Osteoblast (primary cell): ENCODE measurements around the gene C20orf144. TPM values are rescaled to one million over a fixed set of nuclear protein-coding genes. Genes with fewer than 3 reads are reported as not detected.
A peak's percentile ranks its signal among the peaks of the same experiment; 100 is the strongest.
"Not testable (repeated sequence)": the region's sequence is repeated elsewhere in the genome, so short reads cannot be mapped to it uniquely, and the experiment has no call there.

Experiments used
- DNase-seq: peaks from one replicate; pipeline ENCODE4 v3.0.0; 2011; ENCODE audit warnings: low spot score, mixed read lengths; ENCODE audit not compliant: insufficient read length; ENCODE audit errors: missing footprints
- H2AFZ ChIP-seq: 2 replicates; pipeline ENCODE4 v1.6.0; 2011; ENCODE audit warnings: mild to moderate bottlenecking, low read length
- H3K27ac ChIP-seq: 2 replicates; pipeline ENCODE4 v1.5.1; 2011; ENCODE audit warnings: mild to moderate bottlenecking, low read depth, low read length, moderate library complexity
- H3K27me3 ChIP-seq: 2 replicates; pipeline ENCODE4 v1.6.0; 2012; ENCODE audit warnings: mild to moderate bottlenecking, control low read depth, inconsistent platforms, low read length, moderate library complexity; ENCODE audit not compliant: insufficient read depth
- H3K36me3 ChIP-seq: 2 replicates; pipeline ENCODE4 v1.5.1; 2011; ENCODE audit warnings: mild to moderate bottlenecking, low read length, control low read depth, moderate library complexity; ENCODE audit not compliant: insufficient read depth
- H3K4me1 ChIP-seq: 2 replicates; pipeline ENCODE4 v1.5.1; 2011; ENCODE audit warnings: mild to moderate bottlenecking, low read length, control low read depth, moderate library complexity; ENCODE audit not compliant: insufficient read depth
- H3K4me2 ChIP-seq: 2 replicates; pipeline ENCODE4 v1.6.0; 2011; ENCODE audit warnings: mild to moderate bottlenecking, low read length; ENCODE audit not compliant: insufficient read depth
- H3K4me3 ChIP-seq: fragments of 200-600 bp; sonication (generic); 3 replicates; pipeline ENCODE4 v1.5.1; 2012; ENCODE audit warnings: mild to moderate bottlenecking, low read length, inconsistent platforms; ENCODE audit not compliant: insufficient read depth
- H3K79me2 ChIP-seq: 2 replicates; pipeline ENCODE4 v1.6.0; 2012; ENCODE audit warnings: mild to moderate bottlenecking, low read length, control low read depth, inconsistent platforms; ENCODE audit not compliant: insufficient read depth
- H3K9me3 ChIP-seq: 2 replicates; pipeline ENCODE4 v1.5.1; 2011; ENCODE audit warnings: low read depth, low read length, control low read depth
- H4K20me1 ChIP-seq: 2 replicates; pipeline ENCODE4 v1.6.0; 2012; ENCODE audit warnings: mild to moderate bottlenecking, low read length, control low read depth; ENCODE audit not compliant: insufficient read depth
- CTCF ChIP-seq: IDR thresholded peaks from 2 replicates; pipeline ENCODE4 v1.5.1; 2011; ENCODE audit warnings: mild to moderate bottlenecking, low read depth, low read length, moderate library complexity; ENCODE audit errors: extremely low read depth
- total RNA-seq: library from RNA; depleted of rRNA; stranded (reverse); fragments of >200 nt; gene quantifications from 2 replicates; pipeline ENCODE4 v1.2.3, GENCODE V29; 2012

The C20orf144 gene
- total RNA-seq, 1 donor = under 0.01 TPM

- no peak for DNase-seq
- Histone ChIP-seq H3K27ac (no peak overlapping the region), H2AFZ (no peak overlapping the region), H3K27me3 (no peaks in the 10 kb centered on the region), H3K79me2 (no peaks in the 10 kb centered on the region), H3K9me3 (no peaks in the 10 kb centered on the region), H3K36me3 (no peaks in the 10 kb centered on the region), H3K4me2 (no peak overlapping the region), H3K4me1 (peaks cover 7% of the 10 kb centered on the region), H3K4me3 (no peak overlapping the region), H4K20me1 (no peaks in the 10 kb centered on the region)
- no peak for TF ChIP-seq CTCF
These were observed 32.5 kb downstream of the C20orf144 start for GRCh38 chr20:33694639-33695012.

- Histone ChIP-seq H3K27me3 (no peaks in the 10 kb centered on the region), H3K4me1 (no peaks in the 10 kb centered on the region), H3K27ac (no peak overlapping the region), H3K36me3 (no peaks in the 10 kb centered on the region), H3K4me2 (no peak overlapping the region), H2AFZ (no peak overlapping the region), H3K79me2 (no peaks in the 10 kb centered on the region), H4K20me1 (no peaks in the 10 kb centered on the region), H3K9me3 (no peaks in the 10 kb centered on the region), H3K4me3 (no peak overlapping the region)
- DNase-seq = no peak
- no peak for TF ChIP-seq CTCF
These were observed 34.3 kb downstream of the C20orf144 start for GRCh38 chr20:33696448-33696847.

DNA sequence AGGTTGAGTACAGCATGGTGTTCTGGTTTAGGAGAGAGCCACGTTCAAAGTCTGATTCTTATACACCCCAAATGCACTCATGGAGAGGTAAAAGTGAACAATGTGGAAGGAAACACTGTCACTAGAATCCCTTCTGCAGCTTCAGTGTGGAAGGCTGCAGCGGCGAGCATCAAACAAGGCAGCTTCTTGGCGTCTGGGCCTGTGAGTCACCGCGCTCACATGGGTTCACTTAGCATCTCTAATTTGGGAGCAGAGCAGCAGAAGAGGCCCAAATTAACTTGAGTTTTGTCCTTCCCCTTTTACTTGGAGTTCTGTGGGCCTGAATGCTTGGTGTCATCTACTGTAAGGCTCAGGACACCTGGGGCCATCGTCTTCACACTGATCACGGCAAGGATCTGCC lies 35.0 kb downstream of the C20orf144 start:
- Histone ChIP-seq H3K27me3 (no peaks in the 10 kb centered on the region), H3K4me3 (no peak overlapping the region), H3K27ac (no peak overlapping the region), H3K9me3 (no peaks in the 10 kb centered on the region), H3K79me2 (no peaks in the 10 kb centered on the region), H4K20me1 (no peaks in the 10 kb centered on the region), H3K4me1 (no peaks in the 10 kb centered on the region), H2AFZ (no peak overlapping the region), H3K36me3 (no peaks in the 10 kb centered on the region), H3K4me2 (no peak overlapping the region)
- DNase-seq = peak; percentile 95
- no peak for TF ChIP-seq CTCF

DNA sequence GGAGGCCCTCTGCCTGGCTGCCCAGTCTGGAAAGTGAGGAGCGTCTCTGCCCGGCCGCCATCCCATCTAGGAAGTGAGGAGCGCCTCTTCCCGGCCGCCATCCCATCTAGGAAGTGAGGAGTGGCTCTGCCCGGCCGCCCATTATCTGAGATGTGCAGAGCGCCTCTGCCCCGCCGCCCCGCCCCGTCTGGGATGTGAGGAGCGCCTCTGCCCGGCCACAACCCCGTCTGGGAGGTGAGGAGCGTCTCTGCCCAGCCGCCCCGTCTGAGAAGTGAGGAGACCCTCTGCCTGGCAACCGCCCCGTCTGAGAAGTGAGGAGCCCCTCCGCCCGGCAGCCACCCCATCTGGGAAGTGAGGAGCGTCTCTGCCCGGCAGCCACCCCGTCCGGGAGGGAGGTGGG lies 36.8 kb downstream of the C20orf144 start:
- not testable (repeated sequence) for H3K79me2 ChIP-seq, H4K20me1 ChIP-seq, H3K4me1 ChIP-seq, H3K4me3 ChIP-seq, DNase-seq, H3K27me3 ChIP-seq, H3K36me3 ChIP-seq, H3K4me2 ChIP-seq, H3K27ac ChIP-seq, H2AFZ ChIP-seq, H3K9me3 ChIP-seq

GRCh38 chr20:33700696-33701441 lies 38.7 kb downstream of the C20orf144 start:
- not testable (repeated sequence) for H3K9me3 ChIP-seq, H3K36me3 ChIP-seq, H3K79me2 ChIP-seq, H3K4me2 ChIP-seq, H4K20me1 ChIP-seq, H3K4me3 ChIP-seq, H3K4me1 ChIP-seq, DNase-seq, H3K27me3 ChIP-seq, H2AFZ ChIP-seq, H3K27ac ChIP-seq
